Breast epithelium (tissue), 3 donors: Measurements from ENCODE around the gene SUGP1.

ENCODE experiments used
- CTCF ChIP-seq, 3 donors: fragments of 450-650 bp; IDR thresholded peaks; one replicate each; pipeline ENCODE4 v1.5.1; 2016 to 2017; ENCODE audit warnings: antibody characterized with exemption in 3 of 3, mild to moderate bottlenecking in 3 of 3, moderate library complexity in 3 of 3
- POLR2A ChIP-seq: fragments of 450-650 bp; IDR thresholded peaks from one replicate; pipeline ENCODE4 v1.6.1; 2016; ENCODE audit warnings: antibody characterized with exemption, mild to moderate bottlenecking, moderate library complexity

- no peak for TF ChIP-seq POLR2A
- no peak for TF ChIP-seq CTCF (IDR thresholded peaks at IDR 0.05)
Observed at GRCh38 chr19:19296953-19297689, 23.2 kb downstream of the SUGP1 start.
